Measurements from ENCODE around the gene NBEA.

The NBEA gene

GRCh38 chr13:35005051-35005450 lies 63.0 kb downstream of the NBEA start:
- DNase-seq (ENCODE audit: low read depth), result no peak
- TF ChIP-seq CTCF (IDR thresholded peaks at IDR 0.05; ENCODE audit: low read depth, low read length, missing control alignments), result no peak
- in situ Hi-C loops (cut with HindIII; ENCODE audit: low sequenced_read_pairs), result no loop called here
- H3K4me3 ChIP-seq (ENCODE audit: low read depth, low read length), result no peak overlapping the region

GRCh38 chr13:35014606-35015213 lies 72.6 kb downstream of the NBEA start:
- H3K4me3 ChIP-seq (ENCODE audit: low read depth, low read length), result no peak overlapping the region
- in situ Hi-C loops (cut with HindIII; ENCODE audit: low sequenced_read_pairs), result no loop called here
- no peak for DNase-seq (ENCODE audit: low read depth)
- no peak for TF ChIP-seq CTCF (IDR thresholded peaks at IDR 0.05; ENCODE audit: low read depth, low read length, missing control alignments)

- in situ Hi-C loops (cut with HindIII; ENCODE audit: low sequenced_read_pairs), result no loop called here
- no peak for DNase-seq (ENCODE audit: low read depth)
- no peak for TF ChIP-seq CTCF (IDR thresholded peaks at IDR 0.05; ENCODE audit: low read depth, low read length, missing control alignments)
- H3K4me3 ChIP-seq (ENCODE audit: low read depth, low read length), result no peak overlapping the region
Measured at GRCh38 chr13:35016362-35017112, 74.5 kb downstream of the NBEA start.

- TF ChIP-seq CTCF (IDR thresholded peaks at IDR 0.05; ENCODE audit: low read depth, low read length, missing control alignments), result no peak
- in situ Hi-C loops (cut with HindIII; ENCODE audit: low sequenced_read_pairs), result no loop called here
- no peak overlapping the region for H3K4me3 ChIP-seq (ENCODE audit: low read depth, low read length)
- no peak for DNase-seq (ENCODE audit: low read depth)
Measured at GRCh38 chr13:35025314-35025713, 83.2 kb downstream of the NBEA start.

- in situ Hi-C loops (cut with HindIII; ENCODE audit: low sequenced_read_pairs), result no loop called here
- no peak for TF ChIP-seq CTCF (IDR thresholded peaks at IDR 0.05; ENCODE audit: low read depth, low read length, missing control alignments)
- H3K4me3 ChIP-seq (ENCODE audit: low read depth, low read length), result no peak overlapping the region
- DNase-seq (ENCODE audit: low read depth), result no peak
Measured at GRCh38 chr13:35028338-35028867, 86.3 kb downstream of the NBEA start.

GRCh38 chr13:35039012-35039411 lies 96.9 kb downstream of the NBEA start:
- H3K4me3 ChIP-seq (ENCODE audit: low read depth, low read length), result no peak overlapping the region
- no peak for TF ChIP-seq CTCF (IDR thresholded peaks at IDR 0.05; ENCODE audit: low read depth, low read length, missing control alignments)
- in situ Hi-C loops (cut with HindIII; ENCODE audit: low sequenced_read_pairs), result no loop called here
- no peak for DNase-seq (ENCODE audit: low read depth)
